SIG-M5 (cell line): ENCODE data around the gene EDN3.

Experiments used
- DNase-seq: peaks from one replicate; lab custom pipeline; 2025; lab: John Stamatoyannopoulos, UW

The EDN3 gene

GRCh38 chr20:59365611-59366285 lies 65.3 kb downstream of the EDN3 start:
- no peak for DNase-seq

GRCh38 chr20:59371431-59371830 lies 71.0 kb downstream of the EDN3 start:
- no peak for DNase-seq

- DNase-seq = no peak
These were observed 73.8 kb downstream of the EDN3 start for GRCh38 chr20:59374261-59374660.

- DNase-seq = no peak
These were observed 75.1 kb downstream of the EDN3 start for GRCh38 chr20:59375541-59375940.
